ENCODE results near the gene FTHL17. TPM values are rescaled to one million over a fixed set of nuclear protein-coding genes. Genes with fewer than 3 reads are reported as not detected.

Gene FTHL17
- total and polyA plus RNA-seq, 2 donors (not counting 1 experiment from before 2014, with no cell fraction given), result not detected

DNA sequence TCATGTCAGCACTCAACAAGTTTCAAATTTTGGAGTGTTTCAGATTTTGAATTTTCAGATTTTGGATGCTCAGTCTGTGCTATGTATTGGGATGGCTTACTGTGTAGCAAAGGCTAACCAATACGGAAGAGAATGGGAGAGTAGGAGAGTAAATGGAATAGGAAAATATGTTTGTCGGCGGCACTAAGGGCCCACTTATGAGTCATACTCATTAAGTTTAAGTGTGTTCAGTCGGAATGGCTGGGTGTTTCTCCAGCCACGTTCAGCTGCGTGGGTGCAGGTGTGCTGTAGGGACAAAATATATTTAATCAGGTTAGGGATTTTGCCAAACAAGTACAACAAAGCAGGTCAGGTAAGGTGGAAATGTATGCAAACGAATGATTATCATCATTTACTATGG is 13.6 kb downstream of the FTHL17 start:
- H3K9ac ChIP-seq (ENCODE audit: low read length), result no peak overlapping the region
- H3K4me2 ChIP-seq (replicated peaks; ENCODE audit: low read depth, low read length, poor library complexity, severe bottlenecking), result no peak overlapping the region
- no peaks in the 10 kb centered on the region for H3K9me3 ChIP-seq (ENCODE audit: control extremely low read depth in 1 of 3, control insufficient read depth in 2 of 3, insufficient read depth in 1 of 3, low read length in 2 of 3)
- H3K4me1 ChIP-seq (ENCODE audit: control insufficient read depth in 2 of 2, insufficient read depth in 2 of 2, low read length in 2 of 2), result no peaks in the 10 kb centered on the region
- H3K9me3 Mint-ChIP-seq (ENCODE audit: insufficient read depth), result no peaks in the 10 kb centered on the region
- H3K27ac Mint-ChIP-seq, result no peak overlapping the region
- no peaks in the 10 kb centered on the region for H4K20me1 ChIP-seq (ENCODE audit: control insufficient read depth, insufficient read depth, low read length, poor library complexity, severe bottlenecking)
- H3K4me3 Mint-ChIP-seq, result no peak overlapping the region
- DNase-seq, result no peak
- no peaks in the 10 kb centered on the region for H3K4me1 Mint-ChIP-seq
- no peak overlapping the region for H3K4me3 ChIP-seq (ENCODE audit: control extremely low read depth in 1 of 5, extremely low read depth in 1 of 5, insufficient read depth in 1 of 5, low read depth in 2 of 5, low read length in 4 of 5)
- H3K27ac ChIP-seq (ENCODE audit: low read length in 2 of 2), result no peak overlapping the region
- H3K27me3 Mint-ChIP-seq, result no peaks in the 10 kb centered on the region
- POLR2A ChIA-PET, result no interaction called here
- intact Hi-C loops (cut with micrococcal nuclease), result no loop called here
- CTCF ChIA-PET, result no interaction called here
- H3K36me3 ChIP-seq (replicated peaks in 1 of 2; ENCODE audit: control extremely low read depth in 1 of 2, control insufficient read depth in 1 of 2, extremely low read depth in 1 of 2, insufficient read depth in 2 of 2, low read length in 1 of 2), result no peaks in the 10 kb centered on the region
- H2AFZ ChIP-seq (ENCODE audit: insufficient read depth, low read depth, low read length, poor library complexity, severe bottlenecking), result no peak overlapping the region
- no peaks in the 10 kb centered on the region for H3K27me3 ChIP-seq (replicated peaks in 1 of 4; ENCODE audit: control extremely low read depth in 1 of 4, control insufficient read depth in 3 of 4, insufficient read depth in 4 of 4, low read length in 3 of 4)
- no peak for ATAC-seq (ENCODE audit: low read depth)
- TF ChIP-seq, protein P1, sequence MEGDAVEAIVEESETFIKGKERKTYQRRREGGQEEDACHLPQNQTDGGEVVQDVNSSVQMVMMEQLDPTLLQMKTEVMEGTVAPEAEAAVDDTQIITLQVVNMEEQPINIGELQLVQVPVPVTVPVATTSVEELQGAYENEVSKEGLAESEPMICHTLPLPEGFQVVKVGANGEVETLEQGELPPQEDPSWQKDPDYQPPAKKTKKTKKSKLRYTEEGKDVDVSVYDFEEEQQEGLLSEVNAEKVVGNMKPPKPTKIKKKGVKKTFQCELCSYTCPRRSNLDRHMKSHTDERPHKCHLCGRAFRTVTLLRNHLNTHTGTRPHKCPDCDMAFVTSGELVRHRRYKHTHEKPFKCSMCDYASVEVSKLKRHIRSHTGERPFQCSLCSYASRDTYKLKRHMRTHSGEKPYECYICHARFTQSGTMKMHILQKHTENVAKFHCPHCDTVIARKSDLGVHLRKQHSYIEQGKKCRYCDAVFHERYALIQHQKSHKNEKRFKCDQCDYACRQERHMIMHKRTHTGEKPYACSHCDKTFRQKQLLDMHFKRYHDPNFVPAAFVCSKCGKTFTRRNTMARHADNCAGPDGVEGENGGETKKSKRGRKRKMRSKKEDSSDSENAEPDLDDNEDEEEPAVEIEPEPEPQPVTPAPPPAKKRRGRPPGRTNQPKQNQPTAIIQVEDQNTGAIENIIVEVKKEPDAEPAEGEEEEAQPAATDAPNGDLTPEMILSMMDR (IDR thresholded peaks at IDR 0.05), result no peak
- TF ChIP-seq EZH2 (IDR thresholded peaks at IDR 0.05; ENCODE audit: borderline replicate concordance, insufficient read depth, low read depth, low read length, poor library complexity, severe bottlenecking), result no peak
- no peaks in the 10 kb centered on the region for H3K79me2 ChIP-seq (ENCODE audit: control insufficient read depth, insufficient read depth, low read length)
- 100% methylated on average over 3 of the region's 7 CpGs for WGBS (ENCODE audit: insufficient coverage)

DNA sequence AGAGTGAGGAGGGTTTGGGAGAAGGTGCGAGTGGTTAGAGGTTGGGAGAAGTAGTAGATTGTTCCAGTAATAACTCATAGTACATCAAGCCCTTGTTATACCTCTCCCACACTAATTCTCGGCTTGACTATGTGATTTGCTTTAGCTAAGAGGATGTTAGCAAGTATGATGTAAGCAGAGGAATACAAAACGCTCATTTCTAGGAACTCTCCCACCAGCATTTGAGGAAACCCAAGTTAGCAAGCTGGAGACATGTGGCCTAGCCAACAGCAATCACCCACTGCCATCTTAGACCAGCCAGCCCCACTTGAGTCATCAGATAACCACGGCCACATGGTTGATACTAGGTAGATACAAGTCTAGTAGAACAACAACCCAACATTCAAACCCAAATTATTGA is 14.2 kb downstream of the FTHL17 start:
- no peak for TF ChIP-seq EZH2 (IDR thresholded peaks at IDR 0.05; ENCODE audit: borderline replicate concordance, insufficient read depth, low read depth, low read length, poor library complexity, severe bottlenecking)
- TF ChIP-seq, protein P1 (IDR thresholded peaks at IDR 0.05), result no peak
- no peaks in the 10 kb centered on the region for H3K4me1 Mint-ChIP-seq
- H2AFZ ChIP-seq (ENCODE audit: insufficient read depth, low read depth, low read length, poor library complexity, severe bottlenecking), result no peak overlapping the region
- ATAC-seq (ENCODE audit: low read depth) (no peak), DNase-seq (no peak)
- intact Hi-C loops (cut with micrococcal nuclease), result no loop called here
- no peaks in the 10 kb centered on the region for H3K27me3 Mint-ChIP-seq
- WGBS (ENCODE audit: insufficient coverage), result no CpG with 5 or more reads among the region's 4 CpGs
- no peaks in the 10 kb centered on the region for H3K9me3 Mint-ChIP-seq (ENCODE audit: insufficient read depth)
- no peaks in the 10 kb centered on the region for H3K4me1 ChIP-seq (ENCODE audit: control insufficient read depth in 2 of 2, insufficient read depth in 2 of 2, low read length in 2 of 2)
- H3K4me2 ChIP-seq (replicated peaks; ENCODE audit: low read depth, low read length, poor library complexity, severe bottlenecking), result no peak overlapping the region
- no peaks in the 10 kb centered on the region for H3K36me3 ChIP-seq (replicated peaks in 1 of 2; ENCODE audit: control extremely low read depth in 1 of 2, control insufficient read depth in 1 of 2, extremely low read depth in 1 of 2, insufficient read depth in 2 of 2, low read length in 1 of 2)
- no peak overlapping the region for H3K9ac ChIP-seq (ENCODE audit: low read length)
- no peak overlapping the region for H3K4me3 ChIP-seq (ENCODE audit: control extremely low read depth in 1 of 5, extremely low read depth in 1 of 5, insufficient read depth in 1 of 5, low read depth in 2 of 5, low read length in 4 of 5)
- POLR2A ChIA-PET, result no interaction called here
- CTCF ChIA-PET, result no interaction called here
- no peaks in the 10 kb centered on the region for H3K9me3 ChIP-seq (ENCODE audit: control extremely low read depth in 1 of 3, control insufficient read depth in 2 of 3, insufficient read depth in 1 of 3, low read length in 2 of 3)
- no peak overlapping the region for H3K27ac ChIP-seq (ENCODE audit: low read length in 2 of 2)
- no peaks in the 10 kb centered on the region for H3K79me2 ChIP-seq (ENCODE audit: control insufficient read depth, insufficient read depth, low read length)
- no peaks in the 10 kb centered on the region for H3K27me3 ChIP-seq (replicated peaks in 1 of 4; ENCODE audit: control extremely low read depth in 1 of 4, control insufficient read depth in 3 of 4, insufficient read depth in 4 of 4, low read length in 3 of 4)
- no peak overlapping the region for H3K4me3 Mint-ChIP-seq
- H4K20me1 ChIP-seq (ENCODE audit: control insufficient read depth, insufficient read depth, low read length, poor library complexity, severe bottlenecking), result no peaks in the 10 kb centered on the region
- H3K27ac Mint-ChIP-seq, result no peak overlapping the region

Measured in B cell (primary cell).